Natural killer cell (primary cell): ENCODE data around the gene SHC4. TPM values are rescaled to one million over a fixed set of nuclear protein-coding genes. Genes with fewer than 3 reads are reported as not detected.

Experiments
- ATAC-seq, 3 donors: fragments of 150-1000 bp in 2 of 3; fragments of 200-7000 bp in 1 of 3; cut with Tn5 transposase; 1 replicate in 1 of 3; 2 replicates in 2 of 3; pipeline ENCODE4 v1.10.0; 2021; ENCODE audit warnings: mild to moderate bottlenecking in 2 of 3, moderate library complexity in 2 of 3
- DNase-seq, 2 donors: peaks; one replicate each; pipeline versions ENCODE4 v3.0.0 to v3.0.0-alpha.2; 2013 to 2021; ENCODE audit warnings: mixed read lengths in 1 of 2
- H3K27ac ChIP-seq: one replicate; pipeline ENCODE4 v1.5.1; 2013; ENCODE audit warnings: mild to moderate bottlenecking, low read length
- H3K27me3 ChIP-seq: one replicate; pipeline ENCODE4 v1.6.1; 2013; ENCODE audit warnings: low read length; ENCODE audit not compliant: control insufficient read depth, insufficient read depth
- H3K36me3 ChIP-seq: one replicate; pipeline ENCODE4 v1.6.1; 2013; ENCODE audit warnings: low read length; ENCODE audit not compliant: control insufficient read depth, insufficient read depth
- H3K4me1 ChIP-seq: one replicate; pipeline ENCODE4 v1.6.1; 2013; ENCODE audit warnings: low read length; ENCODE audit not compliant: control insufficient read depth, insufficient read depth
- H3K4me3 ChIP-seq: one replicate; pipeline ENCODE4 v1.5.1; 2013; ENCODE audit warnings: low read length
- H3K9me3 ChIP-seq: one replicate; pipeline ENCODE4 v1.6.1; 2013; ENCODE audit warnings: low read length; ENCODE audit not compliant: control insufficient read depth, insufficient read depth
- H3K27ac Mint-ChIP-seq, 2 donors: one replicate each; pipeline ENCODE4 v1.8.0; 2022; ENCODE audit warnings: mild to moderate bottlenecking in 2 of 2, mixed read lengths in 2 of 2, moderate library complexity in 1 of 2
- H3K27me3 Mint-ChIP-seq, 2 donors: one replicate each; pipeline ENCODE4 v1.8.0; 2022; ENCODE audit warnings: low read depth in 2 of 2, mixed read lengths in 2 of 2
- H3K36me3 Mint-ChIP-seq: one replicate; pipeline ENCODE4 v1.8.0; 2022; ENCODE audit warnings: mixed read lengths
- H3K4me1 Mint-ChIP-seq, 2 donors: one replicate each; pipeline ENCODE4 v1.8.0; 2022; ENCODE audit warnings: mixed read lengths in 2 of 2
- H3K4me3 Mint-ChIP-seq: one replicate; pipeline ENCODE4 v1.8.0; 2022; ENCODE audit warnings: mild to moderate bottlenecking, moderate library complexity, mixed read lengths
- H3K9me3 Mint-ChIP-seq, 2 donors: one replicate each; pipeline ENCODE4 v1.8.0; 2022; ENCODE audit warnings: mixed read lengths in 2 of 2
- WGBS: methylation state at CpG from one replicate; pipeline ENCODE4 v1.1.7; 2013; ENCODE audit warnings: missing lambda C conversion rate; ENCODE audit not compliant: insufficient coverage; 5-methylcytosine and 5-hydroxymethylcytosine counted together
- intact Hi-C: fragments of 100-400 bp; cut with micrococcal nuclease; formaldehyde crosslinking; loops from one replicate; pipeline ENCODE4 v1.14.2; 2022
- total RNA-seq, 4 donors: library from RNA; stranded (reverse); fragments of 120-200 nt in 1 of 4; gene quantifications; one replicate each; pipeline versions ENCODE4 v1.2.3 to v1.2.4, GENCODE V29; 2013 to 2022
- TF ChIP-seq, protein P1 (sequence below): fragments of 200-600 bp; IDR thresholded peaks from one replicate; pipeline ENCODE4 v1.8.0; 2022; ENCODE audit warnings: antibody characterized with exemption

SHC4 gene
- total RNA-seq, 3 donors from 2014 or later (not counting 1 experiment from before 2014, with no cell fraction given) = 0.19 to 0.43 (median 0.20) TPM

DNA sequence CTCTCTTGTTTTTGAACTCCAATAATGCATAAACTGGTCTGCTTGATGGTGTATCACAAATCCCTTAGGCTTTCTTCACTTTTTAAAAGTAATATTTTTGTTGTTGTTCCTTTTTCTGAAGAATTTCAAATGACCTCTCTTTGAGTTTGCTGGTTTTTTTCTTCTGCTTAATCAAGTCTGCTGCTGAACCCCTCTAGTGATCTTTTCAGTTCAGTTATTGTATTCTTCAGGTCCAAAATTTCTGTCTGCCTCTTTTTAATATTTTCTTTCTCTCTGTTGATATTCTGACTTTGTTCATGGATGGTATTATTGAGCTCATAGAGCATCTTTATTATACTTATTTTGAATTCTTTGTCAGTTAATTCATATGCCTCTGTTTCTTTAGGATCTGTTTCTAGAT lies 131.1 kb downstream of the SHC4 start:
- TF ChIP-seq, protein P1, sequence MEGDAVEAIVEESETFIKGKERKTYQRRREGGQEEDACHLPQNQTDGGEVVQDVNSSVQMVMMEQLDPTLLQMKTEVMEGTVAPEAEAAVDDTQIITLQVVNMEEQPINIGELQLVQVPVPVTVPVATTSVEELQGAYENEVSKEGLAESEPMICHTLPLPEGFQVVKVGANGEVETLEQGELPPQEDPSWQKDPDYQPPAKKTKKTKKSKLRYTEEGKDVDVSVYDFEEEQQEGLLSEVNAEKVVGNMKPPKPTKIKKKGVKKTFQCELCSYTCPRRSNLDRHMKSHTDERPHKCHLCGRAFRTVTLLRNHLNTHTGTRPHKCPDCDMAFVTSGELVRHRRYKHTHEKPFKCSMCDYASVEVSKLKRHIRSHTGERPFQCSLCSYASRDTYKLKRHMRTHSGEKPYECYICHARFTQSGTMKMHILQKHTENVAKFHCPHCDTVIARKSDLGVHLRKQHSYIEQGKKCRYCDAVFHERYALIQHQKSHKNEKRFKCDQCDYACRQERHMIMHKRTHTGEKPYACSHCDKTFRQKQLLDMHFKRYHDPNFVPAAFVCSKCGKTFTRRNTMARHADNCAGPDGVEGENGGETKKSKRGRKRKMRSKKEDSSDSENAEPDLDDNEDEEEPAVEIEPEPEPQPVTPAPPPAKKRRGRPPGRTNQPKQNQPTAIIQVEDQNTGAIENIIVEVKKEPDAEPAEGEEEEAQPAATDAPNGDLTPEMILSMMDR = no peak
- DNase-seq (no peak), ATAC-seq (no peak)
- Histone ChIP-seq H3K4me1 (no peaks in the 10 kb centered on the region), H3K27ac (no peak overlapping the region), H3K27me3 (peaks cover 3% of the 10 kb centered on the region), H3K4me3 (no peak overlapping the region), H3K9me3 (peaks cover 7% of the 10 kb centered on the region), H3K36me3 (no peaks in the 10 kb centered on the region)
- peaks cover 26 to 27% of the 10 kb centered on the region in 2 donors for H3K27me3 Mint-ChIP-seq
- no peak overlapping the region for H3K4me3 Mint-ChIP-seq
- no peak overlapping the region for H3K27ac Mint-ChIP-seq
- peaks cover 2 to 8% of the 10 kb centered on the region in 2 donors for H3K9me3 Mint-ChIP-seq
- intact Hi-C loops = no loop called here
- H3K4me1 Mint-ChIP-seq = no peaks in the 10 kb centered on the region
- peaks cover 13% of the 10 kb centered on the region for H3K36me3 Mint-ChIP-seq

DNA sequence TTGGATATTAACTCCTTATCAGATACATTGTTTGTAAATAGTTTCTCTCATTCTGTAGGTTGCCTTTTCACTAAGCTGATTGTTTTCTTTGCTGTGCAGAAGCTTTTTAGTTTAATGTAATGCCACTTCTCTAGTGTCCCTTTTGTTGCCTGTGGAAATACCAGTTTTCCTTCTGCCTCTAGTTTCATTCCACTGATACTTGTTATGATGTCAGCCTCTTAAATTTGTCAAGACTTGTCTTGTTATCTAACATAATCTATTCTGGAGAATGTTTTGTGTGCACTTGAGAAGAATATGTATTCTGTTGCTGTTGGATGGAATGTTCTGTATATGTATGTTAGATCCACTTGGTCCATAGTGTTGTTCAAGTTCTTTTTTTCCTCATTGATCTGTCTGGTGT lies 134.8 kb downstream of the SHC4 start:
- Mint-ChIP-seq H3K27me3 (peaks cover 20 to 29% of the 10 kb centered on the region in 2 donors), H3K27ac (no peak overlapping the region), H3K9me3 (peaks cover 2 to 8% of the 10 kb centered on the region in 2 donors), H3K4me1 (no peaks in the 10 kb centered on the region), H3K4me3 (no peak overlapping the region), H3K36me3 (peaks cover 13% of the 10 kb centered on the region)
- ATAC-seq = no peak
- Histone ChIP-seq H3K9me3 (peaks cover 7% of the 10 kb centered on the region), H3K4me1 (no peaks in the 10 kb centered on the region), H3K4me3 (no peak overlapping the region), H3K27me3 (peaks cover 3% of the 10 kb centered on the region), H3K36me3 (no peaks in the 10 kb centered on the region), H3K27ac (no peak overlapping the region)
- TF ChIP-seq, protein P1 = no peak
- intact Hi-C loops = no loop called here
- no peak for DNase-seq

DNA sequence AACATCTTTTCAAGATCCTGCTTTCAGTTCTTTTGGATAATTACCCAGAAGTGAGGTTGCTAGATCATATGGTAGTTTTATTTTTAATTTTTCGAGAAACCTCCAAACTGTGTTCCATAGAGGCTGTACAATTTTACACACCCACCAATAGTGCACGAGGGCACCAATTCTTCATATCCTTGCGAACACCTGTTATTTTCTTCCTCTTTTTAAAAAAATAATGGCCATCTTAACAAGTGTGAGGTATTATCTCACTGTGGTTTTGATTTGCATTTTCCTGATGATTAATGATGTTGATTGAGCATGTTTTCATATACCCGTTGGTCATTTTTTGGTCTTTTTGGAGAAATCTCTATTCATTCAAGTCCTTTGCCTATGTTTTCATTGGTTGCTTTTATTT lies 135.2 kb downstream of the SHC4 start:
- no peak overlapping the region for H3K27ac Mint-ChIP-seq
- peaks cover 5% of the 10 kb centered on the region for H3K27me3 ChIP-seq
- TF ChIP-seq, protein P1 = no peak
- no peaks in the 10 kb centered on the region for H3K4me1 Mint-ChIP-seq
- no peak overlapping the region for H3K4me3 Mint-ChIP-seq
- no peak for DNase-seq
- WGBS = 40% methylated on average over 2 of the region's 4 CpGs
- no peak overlapping the region for H3K27ac ChIP-seq
- H3K4me3 ChIP-seq = no peak overlapping the region
- ATAC-seq = no peak
- peaks cover 2 to 8% of the 10 kb centered on the region in 2 donors for H3K9me3 Mint-ChIP-seq
- intact Hi-C loops = no loop called here
- no peaks in the 10 kb centered on the region for H3K4me1 ChIP-seq
- peaks cover 12% of the 10 kb centered on the region for H3K36me3 Mint-ChIP-seq
- no peaks in the 10 kb centered on the region for H3K36me3 ChIP-seq
- peaks cover 6% of the 10 kb centered on the region for H3K9me3 ChIP-seq
- H3K27me3 Mint-ChIP-seq = peaks cover 20 to 31% of the 10 kb centered on the region in 2 donors

DNA sequence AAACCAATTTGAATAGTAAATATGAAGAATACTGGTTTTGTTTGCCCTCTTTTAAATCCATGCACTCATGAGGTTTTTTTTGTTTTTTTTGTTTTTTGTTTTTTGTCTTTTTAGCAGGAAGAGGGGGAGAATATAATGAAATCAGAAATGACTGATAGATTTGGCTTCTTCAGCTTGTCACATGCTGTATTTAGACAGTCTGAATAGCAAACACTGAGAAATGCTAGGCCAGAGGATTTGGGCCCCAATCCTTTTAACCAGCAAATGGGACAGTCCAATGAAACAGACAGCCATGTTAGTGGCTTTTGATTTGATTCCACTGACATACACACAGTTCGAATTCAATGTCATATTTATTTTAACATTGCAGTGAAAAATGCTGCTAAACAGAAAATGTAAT lies 138.6 kb downstream of the SHC4 start:
- H3K9me3 ChIP-seq = no peaks in the 10 kb centered on the region
- Mint-ChIP-seq H3K4me3 (no peak overlapping the region), H3K4me1 (no peaks in the 10 kb centered on the region), H3K9me3 (no peaks in the 10 kb centered on the region), H3K36me3 (no peaks in the 10 kb centered on the region), H3K27ac (no peak overlapping the region), H3K27me3 (peaks cover 9 to 37% of the 10 kb centered on the region in 2 donors)
- no peaks in the 10 kb centered on the region for H3K36me3 ChIP-seq
- no peak for DNase-seq
- no peak overlapping the region for H3K4me3 ChIP-seq
- peaks cover 5% of the 10 kb centered on the region for H3K27me3 ChIP-seq
- TF ChIP-seq, protein P1 = no peak
- ATAC-seq = no peak
- H3K4me1 ChIP-seq = no peaks in the 10 kb centered on the region
- 100% methylated on average over 1 of the region's 1 CpG for WGBS
- no peak overlapping the region for H3K27ac ChIP-seq
- intact Hi-C loops = no loop called here
